Adipocyte (in vitro differentiated cells): Measurements from ENCODE around the gene NDUFAB1.

Source experiments
- DNase-seq: peaks from one replicate; pipeline ENCODE4 v3.0.0-alpha.2; 2015; ENCODE audit warnings: low read depth
- H3K27me3 ChIP-seq: replicated peaks from 2 replicates; pipeline ENCODE4 v1.7.0; 2013; ENCODE audit warnings: mild to moderate bottlenecking, low read length, moderate library complexity; ENCODE audit not compliant: control insufficient read depth, insufficient read depth
- H3K36me3 ChIP-seq: 2 replicates; pipeline ENCODE4 v1.7.0; 2013; ENCODE audit warnings: low read length, mild to moderate bottlenecking, moderate library complexity; ENCODE audit not compliant: control insufficient read depth, insufficient read depth, severe bottlenecking
- H3K4me1 ChIP-seq: 2 replicates; pipeline ENCODE4 v1.7.0; 2013; ENCODE audit warnings: mild to moderate bottlenecking, low read length, moderate library complexity; ENCODE audit not compliant: control insufficient read depth, insufficient read depth
- H3K4me3 ChIP-seq: 2 replicates; pipeline ENCODE4 v1.7.0; 2013; ENCODE audit warnings: mild to moderate bottlenecking, low read length, moderate library complexity
- H3K9ac ChIP-seq: 2 replicates; pipeline ENCODE4 v1.7.0; 2013; ENCODE audit warnings: mild to moderate bottlenecking, low read length, moderate library complexity
- H3K9me3 ChIP-seq: 2 replicates; pipeline ENCODE4 v1.7.0; 2013; ENCODE audit warnings: mild to moderate bottlenecking, low read length, moderate library complexity; ENCODE audit not compliant: control insufficient read depth

The NDUFAB1 gene

GRCh38 chr16:23566724-23567123 lies 29.4 kb downstream of the NDUFAB1 start:
- Histone ChIP-seq H3K4me1 (peaks cover 14% of the 10 kb centered on the region), H3K36me3 (peaks cover 93% of the 10 kb centered on the region), H3K27me3 (no peaks in the 10 kb centered on the region), H3K4me3 (no peak overlapping the region), H3K9me3 (no peaks in the 10 kb centered on the region), H3K9ac (no peak overlapping the region)
- no peak for DNase-seq

- no peaks in the 10 kb centered on the region for H3K27me3 ChIP-seq
Measured at GRCh38 chr16:23564575-23565363, 31.3 kb downstream of the NDUFAB1 start.

GRCh38 chr16:23563186-23563585 lies 32.9 kb downstream of the NDUFAB1 start:
- Histone ChIP-seq H3K4me3 (no peak overlapping the region), H3K4me1 (peaks cover 30% of the 10 kb centered on the region), H3K9me3 (no peaks in the 10 kb centered on the region), H3K27me3 (no peaks in the 10 kb centered on the region), H3K36me3 (peaks cover 86% of the 10 kb centered on the region), H3K9ac (no peak overlapping the region)
- DNase-seq, result no peak

More at GRCh38 chr16:23564575-23565363, 31.3 kb downstream of the NDUFAB1 start:
- H3K4me1 ChIP-seq, result peaks cover 14% of the 10 kb centered on the region
- peaks cover 93% of the 10 kb centered on the region for H3K36me3 ChIP-seq
- no peaks in the 10 kb centered on the region for H3K9me3 ChIP-seq
- H3K9ac ChIP-seq, result peak overlapping the region; percentile 37
- DNase-seq, result no peak
- H3K4me3 ChIP-seq, result no peak overlapping the region

- Histone ChIP-seq H3K36me3 (peaks cover 81% of the 10 kb centered on the region), H3K27me3 (no peaks in the 10 kb centered on the region), H3K4me3 (no peak overlapping the region)
Measured at GRCh38 chr16:23562505-23562904, 33.6 kb downstream of the NDUFAB1 start.

GRCh38 chr16:23561586-23561985 lies 34.5 kb downstream of the NDUFAB1 start:
- no peak overlapping the region for H3K4me3 ChIP-seq
- no peak for DNase-seq
- H3K4me1 ChIP-seq, result peaks cover 32% of the 10 kb centered on the region
- H3K27me3 ChIP-seq, result no peaks in the 10 kb centered on the region
- no peak overlapping the region for H3K9ac ChIP-seq
- H3K9me3 ChIP-seq, result no peaks in the 10 kb centered on the region
- peaks cover 72% of the 10 kb centered on the region for H3K36me3 ChIP-seq

More at GRCh38 chr16:23562505-23562904, 33.6 kb downstream of the NDUFAB1 start:
- Histone ChIP-seq H3K9me3 (no peaks in the 10 kb centered on the region), H3K4me1 (peaks cover 30% of the 10 kb centered on the region), H3K9ac (no peak overlapping the region)
- DNase-seq, result no peak

GRCh38 chr16:23557779-23558702 lies 38.1 kb downstream of the NDUFAB1 start:
- Histone ChIP-seq H3K27me3 (no peaks in the 10 kb centered on the region), H3K36me3 (peaks cover 41% of the 10 kb centered on the region), H3K9ac (peak overlapping the region; percentile 89), H3K9me3 (no peaks in the 10 kb centered on the region), H3K4me3 (peak overlapping the region; percentile 89), H3K4me1 (peaks cover 21% of the 10 kb centered on the region)
- DNase-seq, result peak; percentile 66

- DNase-seq, result peak; percentile 99
- Histone ChIP-seq H3K9me3 (no peaks in the 10 kb centered on the region), H3K9ac (peak within 1 kb of the TSS; percentile 89), H3K27me3 (no peaks in the 10 kb centered on the region), H3K4me3 (peak within 1 kb of the TSS; percentile 89), H3K4me1 (peaks cover 21% of the 10 kb centered on the region), H3K36me3 (peaks cover 40% of the 10 kb centered on the region)
Measured at GRCh38 chr16:23556881-23557778, 39.0 kb downstream of the NDUFAB1 start, which contains the start of the genes EARS2 and UBFD1. Gene EARS2, minus strand, starts transcription at chr16:23557350. Its CDS starts 7 bp downstream, at chr16:23557343. Gene UBFD1, plus strand, starts transcription at chr16:23557727. Its CDS starts 16 bp downstream, at chr16:23557743.

GRCh38 chr16:23554536-23554935 lies 41.6 kb downstream of the NDUFAB1 start:
- Histone ChIP-seq H3K9me3 (no peaks in the 10 kb centered on the region), H3K36me3 (peaks cover 37% of the 10 kb centered on the region), H3K4me3 (no peak overlapping the region), H3K27me3 (no peaks in the 10 kb centered on the region), H3K9ac (no peak overlapping the region), H3K4me1 (peaks cover 18% of the 10 kb centered on the region)
- DNase-seq, result no peak

GRCh38 chr16:23552161-23552560 lies 44.0 kb downstream of the NDUFAB1 start:
- peaks cover 4% of the 10 kb centered on the region for H3K4me1 ChIP-seq
- DNase-seq, result no peak
- no peak overlapping the region for H3K9ac ChIP-seq
- H3K9me3 ChIP-seq, result no peaks in the 10 kb centered on the region
- H3K4me3 ChIP-seq, result no peak overlapping the region
- no peaks in the 10 kb centered on the region for H3K27me3 ChIP-seq
- H3K36me3 ChIP-seq, result peaks cover 46% of the 10 kb centered on the region

GRCh38 chr16:23549938-23550337 lies 46.2 kb downstream of the NDUFAB1 start:
- Histone ChIP-seq H3K9me3 (no peaks in the 10 kb centered on the region), H3K4me3 (no peak overlapping the region), H3K4me1 (no peaks in the 10 kb centered on the region), H3K36me3 (peaks cover 68% of the 10 kb centered on the region), H3K9ac (no peak overlapping the region), H3K27me3 (no peaks in the 10 kb centered on the region)
- no peak for DNase-seq
